SK-N-SH treated with all-trans-retinoic acid at 6 μM for 48 hours (cell line): ENCODE data around the gene SYNRG.

Experiments used
- ARNTL ChIP-seq: fragments of 450-650 bp; formaldehyde crosslinking; IDR thresholded peaks from 2 replicates; pipeline ENCODE4 v1.5.0; 2020; ENCODE audit warnings: low read depth, mild to moderate bottlenecking, moderate library complexity, borderline replicate concordance
- ESRRG ChIP-seq: fragments of 250-450 bp; sonication (Bioruptor Pico); IDR thresholded peaks from 2 replicates; pipeline ENCODE4 v1.6.1; 2021; ENCODE audit warnings: mild to moderate bottlenecking
- PATZ1 ChIP-seq: fragments of 250-450 bp; sonication (Bioruptor Pico); IDR thresholded peaks from 2 replicates; pipeline ENCODE4 v1.8.0; 2020; ENCODE audit warnings: mild to moderate bottlenecking, moderate library complexity, borderline replicate concordance
- TOX ChIP-seq: fragments of 250-450 bp; sonication (Bioruptor Pico); IDR thresholded peaks from 2 replicates; pipeline ENCODE4 v1.8.0; 2021; ENCODE audit warnings: mild to moderate bottlenecking, moderate library complexity, borderline replicate concordance
- ZFP3 ChIP-seq: fragments of 250-450 bp; sonication (Bioruptor Pico); IDR thresholded peaks from 2 replicates; pipeline ENCODE4 v1.5.0; 2020; ENCODE audit warnings: mild to moderate bottlenecking, moderate library complexity
- ZNF565 ChIP-seq: fragments of 450-650 bp; formaldehyde crosslinking; conservative IDR thresholded peaks from 2 replicates; pipeline ENCODE4 v1.5.0; 2020; ENCODE audit warnings: low read depth, mild to moderate bottlenecking, moderate library complexity
- ZNF70 ChIP-seq: fragments of 450-650 bp; formaldehyde crosslinking; IDR thresholded peaks from 2 replicates; pipeline ENCODE4 v1.5.0; 2020; ENCODE audit warnings: mild to moderate bottlenecking, moderate library complexity
- ZNF8 ChIP-seq: fragments of 450-650 bp; formaldehyde crosslinking; IDR thresholded peaks from 2 replicates; pipeline ENCODE4 v1.5.0; 2020; ENCODE audit warnings: mild to moderate bottlenecking, moderate library complexity

GRCh38 chr17:37483311-37484039 lies 125.7 kb downstream of the SYNRG start:
- TF ChIP-seq ARNTL (CRISPR knock-in tag), result no peak
- no peak for TF ChIP-seq ESRRG (CRISPR knock-in tag)
- TF ChIP-seq TOX (CRISPR knock-in tag), result no peak
- TF ChIP-seq PATZ1 (CRISPR knock-in tag), result no peak
- no peak for TF ChIP-seq ZNF565 (CRISPR knock-in tag)
- no peak for TF ChIP-seq ZNF8
- TF ChIP-seq ZNF70, result no peak
- no peak for TF ChIP-seq ZFP3
